HG02885 (cell line): ENCODE measurements around the gene PLXNB3.
"Not testable (repeated sequence)": the region's sequence is repeated elsewhere in the genome, so short reads cannot be mapped to it uniquely, and the experiment has no call there.

Experiments
- ATAC-seq: cut with Tn5 transposase; IDR thresholded peaks from one replicate; pipeline ENCODE4 v1.9.1; 2021; ENCODE audit warnings: mild to moderate bottlenecking; ENCODE audit not compliant: unreplicated experiment, poor library complexity

PLXNB3 gene

GRCh38 chrX:153806999-153807575, 43.0 kb downstream of the PLXNB3 start:
- no peak for ATAC-seq

- ATAC-seq, result no peak
Observed at GRCh38 chrX:153807976-153808375, 43.9 kb downstream of the PLXNB3 start.

DNA sequence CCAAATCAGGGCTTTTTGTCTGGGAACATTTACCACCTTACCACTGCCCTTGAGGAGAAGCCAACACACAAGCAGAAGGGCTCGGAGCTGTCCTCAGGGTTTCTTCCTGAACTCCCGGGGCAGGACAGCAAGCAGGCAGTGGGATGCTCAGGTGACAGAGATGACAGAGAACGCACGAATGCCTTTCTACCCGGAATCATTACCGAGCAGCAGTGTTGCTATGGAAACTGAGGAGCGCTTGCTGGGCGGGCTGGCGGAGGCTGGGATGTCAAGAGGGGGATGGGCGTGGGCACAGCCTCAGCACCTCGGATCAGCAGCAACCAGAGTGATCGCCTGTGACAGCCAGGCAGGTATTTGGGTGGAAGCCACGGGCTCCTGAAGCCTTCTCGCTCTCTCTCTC, 48.2 kb downstream of the PLXNB3 start:
- ATAC-seq, result no peak

GRCh38 chrX:153813161-153813560, 49.1 kb downstream of the PLXNB3 start:
- ATAC-seq, result no peak

DNA sequence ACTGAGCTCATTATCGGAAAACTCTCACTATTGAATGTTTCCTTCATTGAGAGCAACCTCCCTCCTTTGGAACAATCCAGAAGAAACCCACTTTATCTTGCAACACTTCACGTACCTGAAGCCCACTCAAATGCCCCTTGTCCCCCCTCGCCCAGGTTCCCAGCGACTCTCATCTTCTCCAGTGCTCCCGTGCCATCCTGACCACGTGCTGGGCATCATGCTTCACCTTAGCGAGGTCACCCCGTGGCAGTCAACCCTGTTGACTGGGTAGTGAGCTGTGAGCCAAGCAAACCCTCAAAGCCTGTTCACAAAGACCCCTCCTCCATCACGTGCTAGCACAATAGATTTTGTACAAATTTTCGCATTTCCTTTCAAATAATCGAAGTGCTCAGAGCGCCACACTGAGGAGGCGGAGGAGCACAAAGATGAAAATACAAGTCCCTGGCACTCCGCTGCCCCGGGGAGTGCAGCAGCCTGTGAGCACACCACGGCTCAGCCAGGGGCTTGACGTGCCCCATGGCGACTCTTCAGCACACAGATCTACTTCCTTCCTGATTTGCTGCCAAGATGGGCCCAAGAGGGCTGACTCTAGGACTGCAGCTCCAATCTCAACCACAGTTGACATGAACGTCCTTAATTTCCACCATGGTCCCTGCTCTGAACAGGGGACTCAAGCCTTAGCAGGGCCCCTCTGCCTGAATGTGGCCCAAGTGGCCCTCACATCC, 50.7 kb downstream of the PLXNB3 start:
- no peak for ATAC-seq

- no peak for ATAC-seq
Observed at GRCh38 chrX:153816831-153817690, 53.0 kb downstream of the PLXNB3 start.

DNA sequence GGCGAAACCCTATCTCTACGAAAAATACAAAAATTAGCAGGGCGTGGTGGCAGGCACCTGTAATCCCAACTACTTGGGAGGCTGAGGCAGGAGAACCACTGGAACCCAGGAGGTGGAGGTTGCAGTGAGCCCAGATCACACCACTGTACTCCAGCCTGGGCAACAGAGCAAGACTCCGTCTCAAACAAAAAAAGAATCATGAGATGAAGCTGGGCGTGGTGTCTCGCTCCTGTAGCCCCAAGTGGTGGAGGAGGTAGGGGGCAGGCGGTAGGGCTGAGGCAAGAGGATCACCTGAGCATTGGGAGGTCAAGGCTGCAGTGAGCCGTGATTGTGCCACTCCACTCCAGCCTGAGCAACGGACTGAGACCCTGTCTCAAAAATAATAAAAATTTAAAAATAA, 54.0 kb downstream of the PLXNB3 start:
- not testable (repeated sequence) for ATAC-seq

- ATAC-seq, result no peak
Observed at GRCh38 chrX:153818571-153819383, 54.7 kb downstream of the PLXNB3 start.

- no peak for ATAC-seq
Observed at GRCh38 chrX:153819384-153820040, 55.5 kb downstream of the PLXNB3 start.

- ATAC-seq, result no peak
Observed at GRCh38 chrX:153820601-153821000, 56.6 kb downstream of the PLXNB3 start.

- no peak for ATAC-seq
Observed at GRCh38 chrX:153821066-153821465, 57.0 kb downstream of the PLXNB3 start.

DNA sequence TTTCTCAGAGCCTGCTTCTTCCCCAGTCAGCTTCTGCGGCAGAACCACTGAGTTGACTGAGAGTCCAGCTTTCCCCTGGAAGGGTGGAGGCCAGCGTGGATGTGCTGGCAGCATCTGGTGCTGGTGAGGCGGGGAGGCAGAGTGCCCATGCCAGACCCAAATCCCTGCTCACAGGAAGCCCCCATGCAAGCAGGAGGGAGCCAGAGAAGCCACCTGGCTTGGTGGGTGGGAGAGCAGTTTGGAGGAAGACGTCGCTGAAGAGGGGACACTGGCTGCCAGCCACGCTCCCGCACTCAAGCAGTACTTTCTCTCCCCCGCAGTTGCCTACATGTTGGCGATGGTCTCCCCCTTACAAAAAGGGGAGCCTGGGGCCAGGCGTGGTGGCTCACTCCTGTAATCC, 60.3 kb downstream of the PLXNB3 start:
- no peak for ATAC-seq

GRCh38 chrX:153825042-153825441, 61.0 kb downstream of the PLXNB3 start:
- no peak for ATAC-seq
